Erythroblast (primary cell): ENCODE data around the gene GRHL3.

Experiments used
- DNase-seq, 2 experiments: peaks; one replicate each; lab custom pipeline; 2025; lab: John Stamatoyannopoulos, UW
- GATA1 ChIP-seq: IDR thresholded peaks from 2 replicates; pipeline ENCODE4 v1.6.1; 2011; ENCODE audit warnings: low read depth, mild to moderate bottlenecking, control low read depth, low read length, moderate library complexity
- POLR2A ChIP-seq: IDR thresholded peaks from 2 replicates; pipeline ENCODE4 v1.6.1; 2011; ENCODE audit warnings: mild to moderate bottlenecking, low read length

GRHL3 gene

GRCh38 chr1:24374891-24375786 is 56.0 kb downstream of the GRHL3 start:
- DNase-seq, result no peak
- TF ChIP-seq POLR2A (no peak), GATA1 (no peak)

GRCh38 chr1:24379733-24380315 is 60.7 kb downstream of the GRHL3 start:
- TF ChIP-seq POLR2A (no peak), GATA1 (no peak)

GRCh38 chr1:24380508-24380907 is 61.4 kb downstream of the GRHL3 start:
- no peak for DNase-seq
- no peak for TF ChIP-seq GATA1
- TF ChIP-seq POLR2A, result no peak

More at GRCh38 chr1:24379733-24380315, 60.7 kb downstream of the GRHL3 start:
- no peak for DNase-seq

DNA sequence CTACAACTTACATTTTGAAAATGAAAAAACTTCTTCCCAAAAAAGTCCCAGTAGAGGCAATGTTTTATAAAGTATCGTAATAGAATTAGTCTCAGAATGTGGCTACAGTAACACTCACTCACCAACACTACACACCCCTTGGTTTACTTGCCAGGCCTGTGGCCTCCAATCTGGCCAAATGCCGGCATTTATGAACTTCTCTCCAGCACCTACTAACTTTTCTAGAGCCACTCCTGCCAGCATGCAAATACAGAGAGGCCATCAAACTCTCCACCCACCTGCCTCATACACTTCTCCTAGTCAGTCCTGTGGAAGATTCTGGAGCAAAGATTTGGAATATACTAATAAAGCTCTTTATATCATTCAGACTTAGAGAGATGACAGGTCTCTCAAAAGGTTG is 62.1 kb downstream of the GRHL3 start:
- TF ChIP-seq GATA1 (no peak), POLR2A (no peak)
- DNase-seq, result no peak

GRCh38 chr1:24382165-24382577 is 63.0 kb downstream of the GRHL3 start:
- no peak for TF ChIP-seq POLR2A
- TF ChIP-seq GATA1, result no peak
- DNase-seq, result no peak

GRCh38 chr1:24383381-24383940 is 64.3 kb downstream of the GRHL3 start:
- TF ChIP-seq POLR2A (no peak), GATA1 (no peak)
- no peak for DNase-seq

- DNase-seq, result peak in 1 of 2 experiments; percentile 16
- TF ChIP-seq POLR2A (no peak), GATA1 (no peak)
Measured at GRCh38 chr1:24384251-24385090, 65.3 kb downstream of the GRHL3 start.

DNA sequence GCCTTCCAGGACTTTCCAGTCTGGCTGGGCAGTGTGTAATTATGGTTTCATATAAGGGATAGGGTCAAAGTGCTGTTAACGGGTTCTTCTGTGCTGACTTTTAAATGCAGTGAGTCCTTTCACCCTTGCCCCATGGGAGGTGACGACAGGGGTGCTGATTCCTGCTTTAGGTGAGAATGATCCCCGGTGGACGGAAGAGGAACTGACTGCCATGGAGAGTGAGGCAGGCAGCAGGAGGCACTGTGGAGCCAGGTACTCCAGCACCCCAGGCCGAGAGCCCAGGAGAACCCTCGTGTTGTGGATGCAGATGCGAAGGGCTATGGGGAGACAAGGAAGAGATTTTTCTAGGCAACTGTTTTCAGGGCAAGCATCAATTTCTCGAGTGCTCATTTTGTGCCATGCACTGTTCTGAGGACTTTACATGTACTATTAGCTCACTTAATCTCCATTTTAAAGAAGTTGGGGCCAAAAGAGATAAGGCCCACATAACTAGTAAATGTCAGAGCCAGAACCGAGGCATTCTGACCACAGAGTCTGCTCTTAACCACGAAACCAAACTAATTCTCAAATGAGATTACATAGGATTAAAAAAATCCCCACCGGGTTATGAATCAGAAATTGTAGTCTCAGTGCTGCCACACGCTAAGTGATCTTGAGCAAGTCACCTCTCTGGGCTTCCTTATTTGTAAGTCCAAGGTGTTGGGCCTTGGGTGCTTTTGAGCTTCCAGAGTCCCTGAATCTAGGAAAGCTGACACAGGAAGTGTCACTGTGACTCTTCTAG is 66.2 kb downstream of the GRHL3 start:
- TF ChIP-seq GATA1, result no peak
- peak in 1 of 2 experiments; percentile 39 for DNase-seq

DNA sequence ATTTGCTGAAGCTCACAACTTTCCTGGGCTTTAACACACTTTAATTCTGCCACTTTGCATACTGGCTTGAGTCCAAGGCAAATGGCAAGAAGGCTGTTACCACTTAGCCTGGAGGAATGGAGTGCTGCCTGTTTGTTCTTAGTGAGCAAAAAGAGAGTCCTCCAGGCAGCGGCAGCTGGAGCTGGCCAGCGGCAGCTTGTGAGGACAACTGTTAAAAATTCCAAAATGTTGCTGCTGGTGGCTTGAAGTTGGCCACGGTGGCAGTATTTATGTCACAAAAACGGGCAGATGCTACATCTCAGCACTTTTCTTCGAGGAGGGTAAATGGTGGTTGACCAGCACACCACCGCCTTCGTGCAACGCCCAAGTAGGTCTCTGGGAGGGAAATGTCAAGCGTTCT is 67.1 kb downstream of the GRHL3 start:
- no peak for TF ChIP-seq GATA1
- TF ChIP-seq POLR2A, result no peak
- no peak for DNase-seq

DNA sequence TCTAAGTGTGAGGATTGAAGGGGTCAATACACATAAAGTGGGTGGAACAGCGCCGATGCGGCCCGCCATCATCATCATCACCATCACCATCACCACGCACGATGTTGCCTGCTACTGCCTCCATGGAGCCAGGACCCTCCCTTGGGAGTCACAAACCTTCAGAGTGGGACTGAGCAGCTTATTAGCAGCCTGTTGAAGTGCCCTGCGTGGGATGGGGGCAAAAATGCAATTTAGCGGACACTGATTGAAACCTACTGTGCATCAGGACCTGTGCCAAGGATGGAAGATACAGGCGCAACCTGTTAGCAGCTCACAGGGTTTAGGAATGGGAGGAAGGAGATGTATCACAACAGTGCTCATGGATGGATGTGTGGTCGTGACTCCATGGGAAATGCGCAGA is 67.8 kb downstream of the GRHL3 start:
- DNase-seq, result no peak
- TF ChIP-seq POLR2A (no peak), GATA1 (no peak)

- DNase-seq, result no peak
Measured at GRCh38 chr1:24387636-24388175, 68.5 kb downstream of the GRHL3 start.

DNA sequence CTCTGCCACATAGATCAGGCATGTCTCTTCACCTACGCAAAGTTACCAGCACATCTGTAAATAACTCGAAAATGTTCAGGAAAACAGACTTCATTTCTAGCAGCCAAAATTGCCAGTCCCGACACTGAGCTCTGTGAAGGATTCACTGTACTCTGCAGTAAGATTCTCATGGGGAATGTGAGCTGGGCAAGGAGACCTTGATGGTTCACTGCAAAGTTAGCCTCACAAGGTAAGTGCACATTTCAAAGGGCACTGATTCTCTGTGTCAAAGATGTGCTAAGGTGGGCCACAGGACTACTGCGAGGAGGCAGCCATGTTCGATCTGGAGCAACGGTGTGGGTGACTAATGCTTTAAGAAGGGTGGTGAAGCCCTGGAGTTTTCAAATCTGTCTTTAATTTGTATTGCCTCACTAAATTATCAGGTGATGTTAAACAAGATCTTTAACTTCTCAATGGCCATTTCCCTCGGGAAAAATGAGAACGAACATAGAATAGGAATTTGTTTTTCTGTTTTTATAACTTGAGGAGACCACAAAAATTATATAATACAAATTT is 69.3 kb downstream of the GRHL3 start:
- no peak for TF ChIP-seq GATA1
- no peak for TF ChIP-seq POLR2A
- DNase-seq, result no peak

More at GRCh38 chr1:24387636-24388175, 68.5 kb downstream of the GRHL3 start:
- TF ChIP-seq POLR2A, result no peak
- TF ChIP-seq GATA1, result no peak
